Tibial nerve (tissue), 3 donors: ENCODE measurements around the gene MRPL42.

Experiments
- POLR2A ChIP-seq, 2 donors: fragments of 450-650 bp; IDR thresholded peaks; one replicate each; pipeline ENCODE4 v1.6.1; 2017; ENCODE audit warnings: antibody characterized with exemption in 2 of 2, mild to moderate bottlenecking in 2 of 2, moderate library complexity in 2 of 2
- TF ChIP-seq, protein P1 (sequence below), 5 experiments: fragments of 200-600 bp in 3 of 5; fragments of 450-650 bp in 2 of 5; sonication (generic) in 3 of 5; IDR thresholded peaks; one replicate each; pipeline ENCODE4 v1.5.1; 2016 to 2019; ENCODE audit warnings: antibody characterized with exemption in 5 of 5, mild to moderate bottlenecking in 3 of 5, moderate library complexity in 2 of 5

DNA sequence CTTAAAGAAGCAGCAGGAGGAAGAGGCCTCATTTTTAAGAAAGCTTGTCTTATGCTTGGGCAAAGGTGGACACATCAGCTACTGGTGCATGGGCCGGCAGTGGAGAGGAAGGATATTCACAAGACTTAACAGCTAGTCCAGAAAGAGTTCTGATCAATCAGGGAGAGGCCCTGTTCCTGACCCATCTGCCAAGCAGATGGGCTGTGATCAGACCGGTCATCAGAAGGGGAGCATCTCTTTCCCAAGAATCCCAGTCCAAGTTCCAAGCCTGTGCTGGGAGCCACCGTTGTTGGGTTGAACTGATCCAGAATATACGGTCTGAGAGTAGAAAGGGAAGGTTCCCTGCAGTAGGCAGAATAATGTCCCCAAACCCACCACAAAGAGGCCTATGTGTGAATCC, 72.5 kb downstream of the MRPL42 start:
- TF ChIP-seq, protein P1, sequence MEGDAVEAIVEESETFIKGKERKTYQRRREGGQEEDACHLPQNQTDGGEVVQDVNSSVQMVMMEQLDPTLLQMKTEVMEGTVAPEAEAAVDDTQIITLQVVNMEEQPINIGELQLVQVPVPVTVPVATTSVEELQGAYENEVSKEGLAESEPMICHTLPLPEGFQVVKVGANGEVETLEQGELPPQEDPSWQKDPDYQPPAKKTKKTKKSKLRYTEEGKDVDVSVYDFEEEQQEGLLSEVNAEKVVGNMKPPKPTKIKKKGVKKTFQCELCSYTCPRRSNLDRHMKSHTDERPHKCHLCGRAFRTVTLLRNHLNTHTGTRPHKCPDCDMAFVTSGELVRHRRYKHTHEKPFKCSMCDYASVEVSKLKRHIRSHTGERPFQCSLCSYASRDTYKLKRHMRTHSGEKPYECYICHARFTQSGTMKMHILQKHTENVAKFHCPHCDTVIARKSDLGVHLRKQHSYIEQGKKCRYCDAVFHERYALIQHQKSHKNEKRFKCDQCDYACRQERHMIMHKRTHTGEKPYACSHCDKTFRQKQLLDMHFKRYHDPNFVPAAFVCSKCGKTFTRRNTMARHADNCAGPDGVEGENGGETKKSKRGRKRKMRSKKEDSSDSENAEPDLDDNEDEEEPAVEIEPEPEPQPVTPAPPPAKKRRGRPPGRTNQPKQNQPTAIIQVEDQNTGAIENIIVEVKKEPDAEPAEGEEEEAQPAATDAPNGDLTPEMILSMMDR (IDR thresholded peaks at IDR 0.05): no peak
- TF ChIP-seq POLR2A (IDR thresholded peaks at IDR 0.05): no peak
